Muscle layer of colon (tissue), 2 donors: ENCODE data around the gene SEL1L3.

ENCODE experiments used
- H3K27ac ChIP-seq: one replicate; pipeline ENCODE4 v1.7.0; 2013; ENCODE audit warnings: low read depth, mild to moderate bottlenecking, low read length, moderate library complexity
- H3K27me3 ChIP-seq, 2 donors: one replicate each; pipeline ENCODE4 v1.7.0; 2013; ENCODE audit warnings: low read length in 2 of 2, mild to moderate bottlenecking in 2 of 2; ENCODE audit not compliant: insufficient read depth in 2 of 2, control insufficient read depth in 1 of 2
- H3K36me3 ChIP-seq: one replicate; pipeline ENCODE4 v1.7.0; 2013; ENCODE audit warnings: mild to moderate bottlenecking, low read length; ENCODE audit not compliant: insufficient read depth
- H3K4me1 ChIP-seq: one replicate; pipeline ENCODE4 v1.7.0; 2013; ENCODE audit warnings: mild to moderate bottlenecking, low read length; ENCODE audit not compliant: insufficient read depth
- H3K4me3 ChIP-seq, 2 donors: one replicate each; pipeline ENCODE4 v1.7.0; 2013; ENCODE audit warnings: low read length in 2 of 2, low read depth in 1 of 2, mild to moderate bottlenecking in 1 of 2, moderate library complexity in 1 of 2
- H3K9ac ChIP-seq: one replicate; pipeline ENCODE4 v1.7.0; 2013; ENCODE audit warnings: low read length
- H3K9me3 ChIP-seq: one replicate; pipeline ENCODE4 v1.7.0; 2013; ENCODE audit warnings: mild to moderate bottlenecking, low read length
- donor health status: abdominal sarcoma.
- donor health status: Adenocarcinoma of cecum.

The SEL1L3 gene

GRCh38 chr4:25713812-25714211 lies 149.0 kb downstream of the SEL1L3 start:
- no peaks in the 10 kb centered on the region for H3K9me3 ChIP-seq
- no peak overlapping the region for H3K4me3 ChIP-seq
- no peaks in the 10 kb centered on the region for H3K27me3 ChIP-seq
- H3K4me1 ChIP-seq: no peaks in the 10 kb centered on the region
- no peak overlapping the region for H3K9ac ChIP-seq
- H3K27ac ChIP-seq: no peak overlapping the region
- H3K36me3 ChIP-seq: no peaks in the 10 kb centered on the region

GRCh38 chr4:25712611-25713010 lies 150.2 kb downstream of the SEL1L3 start:
- no peaks in the 10 kb centered on the region for H3K9me3 ChIP-seq
- no peaks in the 10 kb centered on the region for H3K36me3 ChIP-seq
- H3K9ac ChIP-seq: no peak overlapping the region
- no peak overlapping the region for H3K27ac ChIP-seq
- H3K4me1 ChIP-seq: no peaks in the 10 kb centered on the region
- H3K27me3 ChIP-seq: no peaks in the 10 kb centered on the region
- H3K4me3 ChIP-seq: no peak overlapping the region

- H3K4me1 ChIP-seq: no peaks in the 10 kb centered on the region
- H3K36me3 ChIP-seq: no peaks in the 10 kb centered on the region
- no peak overlapping the region for H3K4me3 ChIP-seq
- no peaks in the 10 kb centered on the region for H3K9me3 ChIP-seq
- no peak overlapping the region for H3K27ac ChIP-seq
- H3K27me3 ChIP-seq: no peaks in the 10 kb centered on the region
- H3K9ac ChIP-seq: no peak overlapping the region
These were observed 152.2 kb downstream of the SEL1L3 start for GRCh38 chr4:25710637-25711036.

- H3K9ac ChIP-seq: no peak overlapping the region
- no peak overlapping the region for H3K4me3 ChIP-seq
- H3K36me3 ChIP-seq: no peaks in the 10 kb centered on the region
- H3K27me3 ChIP-seq: no peaks in the 10 kb centered on the region
- H3K27ac ChIP-seq: no peak overlapping the region
- no peaks in the 10 kb centered on the region for H3K9me3 ChIP-seq
- H3K4me1 ChIP-seq: no peaks in the 10 kb centered on the region
These were observed 158.3 kb downstream of the SEL1L3 start for GRCh38 chr4:25704516-25704915.

GRCh38 chr4:25703731-25704388 lies 158.9 kb downstream of the SEL1L3 start:
- Histone ChIP-seq H3K4me3 (no peak overlapping the region), H3K36me3 (no peaks in the 10 kb centered on the region), H3K27ac (no peak overlapping the region), H3K9ac (no peak overlapping the region), H3K27me3 (no peaks in the 10 kb centered on the region), H3K9me3 (no peaks in the 10 kb centered on the region), H3K4me1 (no peaks in the 10 kb centered on the region)

GRCh38 chr4:25702848-25703247 lies 159.9 kb downstream of the SEL1L3 start:
- Histone ChIP-seq H3K4me1 (no peaks in the 10 kb centered on the region), H3K36me3 (no peaks in the 10 kb centered on the region), H3K9me3 (no peaks in the 10 kb centered on the region), H3K4me3 (no peak overlapping the region), H3K27me3 (no peaks in the 10 kb centered on the region), H3K9ac (no peak overlapping the region), H3K27ac (no peak overlapping the region)

GRCh38 chr4:25700661-25701060 lies 162.1 kb downstream of the SEL1L3 start:
- no peak overlapping the region for H3K27ac ChIP-seq
- no peak overlapping the region for H3K9ac ChIP-seq

GRCh38 chr4:25697516-25697915 lies 165.3 kb downstream of the SEL1L3 start:
- no peak overlapping the region for H3K4me3 ChIP-seq
- H3K9me3 ChIP-seq: no peaks in the 10 kb centered on the region
- H3K36me3 ChIP-seq: no peaks in the 10 kb centered on the region
- H3K27me3 ChIP-seq: no peaks in the 10 kb centered on the region
- no peaks in the 10 kb centered on the region for H3K4me1 ChIP-seq
- H3K9ac ChIP-seq: no peak overlapping the region
- H3K27ac ChIP-seq: no peak overlapping the region

More at GRCh38 chr4:25700661-25701060, 162.1 kb downstream of the SEL1L3 start:
- Histone ChIP-seq H3K36me3 (no peaks in the 10 kb centered on the region), H3K4me3 (no peak overlapping the region), H3K9me3 (no peaks in the 10 kb centered on the region), H3K27me3 (no peaks in the 10 kb centered on the region), H3K4me1 (no peaks in the 10 kb centered on the region)
